Epithelial cell of prostate (primary cell): Measurements from ENCODE around the gene AGAP1.
"Not testable (repeated sequence)": the region's sequence is repeated elsewhere in the genome, so short reads cannot be mapped to it uniquely, and the experiment has no call there.

Experiments
- DNase-seq: peaks from one replicate; pipeline ENCODE4 v3.0.0-alpha.2; 2011; ENCODE audit warnings: low read depth, low spot score
- H3K27ac ChIP-seq: fragments of 450-650 bp; 2 replicates; pipeline ENCODE4 v1.5.1; 2017; ENCODE audit warnings: mild to moderate bottlenecking

The AGAP1 gene

GRCh38 chr2:235599596-235600338 lies 105.9 kb downstream of the AGAP1 start:
- DNase-seq: no peak
- H3K27ac ChIP-seq: no peak overlapping the region

DNA sequence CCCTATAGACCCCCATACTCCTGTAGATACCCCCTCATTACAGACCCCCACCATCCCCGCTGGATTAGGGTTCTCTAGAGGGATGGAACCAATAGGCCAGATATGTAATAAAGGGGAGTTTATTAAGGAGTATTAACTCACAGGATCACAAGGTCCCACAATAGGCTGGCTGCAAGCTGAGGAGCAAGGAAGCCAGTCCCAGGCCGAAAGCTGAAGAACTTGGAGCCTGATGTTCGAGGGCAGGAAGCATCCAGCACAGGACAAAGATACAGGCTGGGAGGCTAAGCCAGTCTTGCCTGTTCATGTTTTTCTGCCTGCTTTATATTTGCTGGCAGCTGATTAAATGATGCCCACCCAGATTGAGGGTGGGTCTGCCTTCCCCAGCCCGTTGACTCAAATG lies 106.6 kb downstream of the AGAP1 start:
- no peak for DNase-seq
- no peak overlapping the region for H3K27ac ChIP-seq

GRCh38 chr2:235600926-235601325 lies 107.1 kb downstream of the AGAP1 start:
- H3K27ac ChIP-seq: no peak overlapping the region
- no peak for DNase-seq

DNA sequence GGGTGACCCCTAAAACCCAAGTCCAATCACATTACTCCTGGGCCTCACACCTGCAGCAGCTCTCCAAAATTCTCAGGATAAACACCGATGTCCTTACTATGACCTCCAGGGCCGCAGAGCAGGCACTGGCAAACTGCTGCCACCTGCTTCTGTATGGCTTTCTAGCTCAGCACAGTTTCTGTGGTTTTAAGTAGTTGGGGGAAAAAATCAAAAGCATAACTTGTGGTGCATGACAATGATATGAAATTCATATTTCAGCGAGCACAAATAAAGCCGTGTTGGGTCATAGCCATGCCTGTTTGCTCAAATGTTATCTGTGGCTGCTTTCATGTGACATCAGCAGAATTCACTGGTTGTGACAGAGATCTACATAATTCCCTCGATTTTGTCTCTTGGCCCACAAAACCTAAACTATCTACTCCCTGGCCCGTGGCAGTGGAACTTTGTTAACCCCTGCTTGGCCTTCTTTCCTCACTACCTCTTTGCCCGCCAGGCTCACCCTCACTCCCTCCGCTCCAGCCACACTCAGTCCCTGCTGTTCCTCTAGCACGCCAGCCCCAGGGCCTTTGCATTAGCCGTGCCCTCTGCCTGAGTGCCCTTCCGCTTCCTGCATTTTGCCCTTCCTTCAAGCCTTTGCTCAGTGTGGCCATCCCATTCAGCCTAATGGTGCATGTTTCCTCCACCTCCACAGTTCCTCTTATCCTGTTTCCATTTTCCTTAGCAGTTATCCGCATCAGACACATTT lies 108.3 kb downstream of the AGAP1 start:
- H3K27ac ChIP-seq: no peak overlapping the region
- DNase-seq: no peak

DNA sequence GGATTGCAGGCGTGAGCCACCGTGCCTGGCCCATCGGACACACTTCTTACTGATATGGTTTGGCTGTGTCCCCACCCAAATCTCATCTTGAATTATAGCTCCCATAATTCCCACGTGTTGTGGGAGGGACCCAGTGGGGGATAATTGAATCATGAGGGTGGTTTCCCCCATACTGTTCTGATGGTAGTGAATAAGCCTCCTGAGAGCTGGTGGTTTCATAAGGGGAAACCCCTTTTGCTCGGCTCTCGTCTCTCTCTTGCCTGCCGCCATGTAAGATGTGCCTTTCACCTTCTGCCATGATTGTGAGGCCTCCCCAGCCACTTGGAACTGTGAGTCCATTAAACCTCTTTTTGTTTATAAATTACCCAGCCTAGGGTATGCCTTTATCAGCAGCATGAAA lies 109.1 kb downstream of the AGAP1 start:
- DNase-seq, H3K27ac ChIP-seq: not testable (repeated sequence)

DNA sequence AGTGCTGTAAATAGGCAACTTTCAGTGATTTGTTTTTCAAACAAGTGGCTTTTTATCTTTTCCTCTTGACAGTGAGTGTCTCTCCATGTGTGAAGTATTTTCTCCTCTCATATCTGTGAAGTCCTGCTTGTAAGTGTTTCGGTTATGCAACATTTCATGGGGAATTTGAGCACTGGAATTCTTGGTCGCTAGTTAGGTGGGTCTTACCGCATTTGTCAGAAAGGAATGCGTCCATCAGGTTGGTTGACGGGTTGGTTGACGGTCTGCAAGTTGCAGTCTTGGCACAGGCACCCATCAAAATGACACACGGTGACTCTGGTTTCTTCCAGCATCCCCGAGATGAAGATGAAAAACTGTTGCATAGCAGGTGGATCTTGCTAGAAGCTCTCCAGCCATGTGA lies 109.8 kb downstream of the AGAP1 start:
- no peak for DNase-seq
- no peak overlapping the region for H3K27ac ChIP-seq

DNA sequence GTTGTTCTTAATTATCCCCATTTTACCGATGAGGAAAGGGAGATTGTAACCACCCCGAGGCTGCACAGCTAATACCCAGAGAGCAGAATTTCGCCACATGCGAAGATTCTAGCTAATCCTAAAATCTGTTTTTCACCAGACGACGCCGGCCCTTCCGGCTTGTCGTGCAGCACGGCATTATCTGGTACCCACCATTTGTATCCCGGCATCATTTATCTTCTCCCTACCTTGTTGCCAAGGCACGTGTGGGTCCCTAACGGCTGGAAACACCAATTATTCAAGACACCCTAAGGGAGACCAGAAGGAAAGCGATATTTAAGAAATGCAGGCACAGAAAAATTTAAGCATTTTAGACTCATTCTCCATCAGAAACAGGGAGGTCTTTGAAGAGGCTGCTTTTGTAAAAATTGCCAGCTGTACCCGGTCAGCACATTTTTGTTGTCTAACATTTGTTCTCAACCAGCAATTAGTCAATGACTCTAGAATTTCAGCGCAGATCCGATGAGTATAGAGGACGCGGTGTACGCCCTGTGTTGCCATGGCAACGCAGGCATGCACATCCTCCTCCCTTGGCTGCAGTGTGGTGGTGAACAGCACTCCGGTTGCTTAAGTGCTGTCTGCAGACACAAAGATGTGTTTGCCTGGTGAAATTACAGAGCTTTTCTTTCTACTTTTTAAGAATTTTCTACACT lies 111.6 kb downstream of the AGAP1 start:
- DNase-seq: peak; percentile 22
- no peak overlapping the region for H3K27ac ChIP-seq

GRCh38 chr2:235606004-235606715 lies 112.3 kb downstream of the AGAP1 start:
- no peak for DNase-seq
- no peak overlapping the region for H3K27ac ChIP-seq

GRCh38 chr2:235607546-235608199 lies 113.8 kb downstream of the AGAP1 start:
- no peak overlapping the region for H3K27ac ChIP-seq

DNA sequence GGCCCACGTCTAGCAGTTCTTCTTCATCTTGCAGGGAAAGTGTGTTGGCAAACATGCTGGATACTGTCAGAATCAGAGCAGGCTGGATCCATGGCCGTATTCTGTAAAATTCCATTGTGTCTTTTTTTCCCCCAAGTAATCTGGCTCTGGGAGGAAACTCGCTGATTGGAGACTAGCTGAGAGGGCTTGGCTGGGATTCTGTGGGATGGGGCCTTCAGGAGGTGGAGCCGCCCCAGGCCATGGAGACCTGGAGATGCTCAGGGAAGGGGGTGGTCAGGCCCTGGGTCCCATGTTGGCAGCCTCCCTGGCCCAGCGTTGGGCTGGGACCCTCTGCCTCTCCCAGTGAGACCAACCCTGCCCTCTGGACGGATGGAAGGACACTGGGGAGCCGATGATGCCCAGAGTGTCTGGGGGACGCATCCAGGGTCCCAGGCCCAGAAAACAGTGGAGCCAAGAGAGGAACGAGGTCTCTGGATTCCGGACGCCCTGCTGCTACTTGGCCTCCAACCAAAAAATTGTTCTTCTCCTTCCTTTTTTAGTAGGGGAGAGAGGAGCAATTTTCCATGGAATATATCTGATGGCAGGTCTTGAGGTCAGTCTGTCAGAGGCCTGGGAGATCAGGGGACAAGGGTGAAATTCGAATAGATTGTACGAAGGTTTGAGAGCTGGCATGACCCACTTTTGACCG lies 114.5 kb downstream of the AGAP1 start:
- H3K27ac ChIP-seq: no peak overlapping the region
- no peak for DNase-seq

More at GRCh38 chr2:235607546-235608199, 113.8 kb downstream of the AGAP1 start:
- no peak for DNase-seq

DNA sequence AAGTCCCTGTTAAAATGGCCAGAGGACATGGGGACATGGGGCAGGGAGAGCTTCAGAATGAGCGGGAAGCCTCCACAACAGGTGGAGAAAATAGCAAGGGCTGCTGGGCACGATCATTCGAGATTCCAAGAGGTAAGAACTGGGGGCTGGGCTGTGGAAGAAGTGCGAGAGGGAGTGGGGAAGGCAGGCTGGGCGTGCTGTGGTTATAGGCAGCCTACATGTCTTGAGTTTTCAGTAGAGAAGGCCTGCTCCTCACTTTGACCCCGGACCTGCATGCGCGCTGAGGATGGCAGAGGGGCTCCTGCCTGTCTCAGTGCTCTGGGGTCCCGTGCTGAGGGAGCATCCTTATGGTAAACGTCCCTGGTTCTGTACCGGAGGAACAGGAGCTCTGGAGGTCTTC lies 115.5 kb downstream of the AGAP1 start:
- no peak overlapping the region for H3K27ac ChIP-seq
- no peak for DNase-seq

- no peak overlapping the region for H3K27ac ChIP-seq
- DNase-seq: no peak
Measured at GRCh38 chr2:235609746-235610145, 115.9 kb downstream of the AGAP1 start.

DNA sequence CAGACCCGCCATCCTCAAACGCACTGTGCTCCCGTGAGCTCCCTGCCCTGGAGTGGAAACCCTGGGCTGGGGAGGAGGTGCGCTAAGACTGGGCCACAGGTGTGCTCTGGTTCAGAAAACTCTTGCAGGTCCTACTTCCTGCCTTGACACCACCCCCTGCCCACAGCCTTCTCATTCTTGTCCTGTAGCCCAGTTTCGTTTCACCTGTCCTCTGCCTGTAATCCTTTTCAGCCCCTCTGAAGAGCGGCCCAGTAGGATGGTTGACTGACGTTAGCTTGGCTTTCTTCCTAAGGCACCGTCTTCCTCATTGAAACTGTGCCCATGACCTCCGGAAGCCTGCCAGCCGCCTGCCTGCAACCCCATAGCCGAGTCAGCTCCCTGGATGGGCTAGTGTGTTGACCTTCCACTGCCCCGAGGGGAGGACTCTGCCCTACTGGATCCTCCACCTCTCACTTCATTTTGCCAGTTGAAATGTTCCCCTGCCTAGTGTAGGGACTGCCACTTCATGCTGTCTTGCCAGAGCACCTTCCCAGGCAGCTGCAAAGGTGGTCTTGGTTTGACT lies 116.9 kb downstream of the AGAP1 start:
- H3K27ac ChIP-seq: no peak overlapping the region
- DNase-seq: no peak

- DNase-seq: no peak
Measured at GRCh38 chr2:235611349-235611748, 117.5 kb downstream of the AGAP1 start.

GRCh38 chr2:235611756-235612155 lies 117.9 kb downstream of the AGAP1 start:
- H3K27ac ChIP-seq: no peak overlapping the region
- no peak for DNase-seq

More at GRCh38 chr2:235611349-235611748, 117.5 kb downstream of the AGAP1 start:
- no peak overlapping the region for H3K27ac ChIP-seq

DNA sequence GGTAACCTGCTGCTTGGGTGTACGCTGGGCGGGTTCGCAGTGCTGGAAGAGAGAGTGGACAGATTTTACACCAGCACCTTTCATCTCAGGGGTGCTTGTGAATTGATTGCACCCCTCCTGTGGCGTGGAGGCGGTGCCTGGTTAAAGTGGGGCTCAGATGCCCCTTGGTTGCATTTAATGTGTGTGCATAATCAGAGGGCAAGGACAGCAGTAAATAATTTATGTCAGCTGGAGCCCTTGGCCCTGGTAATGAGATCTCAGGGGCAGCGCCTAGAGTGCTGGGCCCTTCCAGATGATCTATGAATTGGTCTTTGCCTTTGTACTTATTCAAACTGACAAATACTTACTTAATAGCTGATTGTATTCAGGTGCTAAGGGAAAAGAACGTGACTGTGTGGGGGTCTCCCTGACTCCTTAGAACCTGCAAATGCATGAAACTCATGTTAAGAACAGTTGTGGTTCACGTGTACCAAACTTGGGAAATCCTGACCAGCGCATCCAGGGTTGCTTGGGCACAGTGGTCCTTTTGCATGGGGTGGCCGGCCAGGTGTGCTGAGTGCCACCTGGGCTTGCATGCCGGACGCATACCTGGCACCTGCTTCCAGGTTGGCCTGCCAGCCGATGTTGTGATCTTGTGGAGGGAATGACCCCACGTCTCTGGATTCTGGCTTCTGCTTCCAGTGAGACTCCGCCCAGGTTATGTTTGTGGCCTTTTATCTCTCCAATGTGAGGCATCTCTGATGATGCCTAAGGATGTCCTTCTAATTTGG lies 118.5 kb downstream of the AGAP1 start:
- DNase-seq: no peak
- no peak overlapping the region for H3K27ac ChIP-seq

GRCh38 chr2:235613649-235614048 lies 119.8 kb downstream of the AGAP1 start:
- no peak for DNase-seq
- no peak overlapping the region for H3K27ac ChIP-seq

DNA sequence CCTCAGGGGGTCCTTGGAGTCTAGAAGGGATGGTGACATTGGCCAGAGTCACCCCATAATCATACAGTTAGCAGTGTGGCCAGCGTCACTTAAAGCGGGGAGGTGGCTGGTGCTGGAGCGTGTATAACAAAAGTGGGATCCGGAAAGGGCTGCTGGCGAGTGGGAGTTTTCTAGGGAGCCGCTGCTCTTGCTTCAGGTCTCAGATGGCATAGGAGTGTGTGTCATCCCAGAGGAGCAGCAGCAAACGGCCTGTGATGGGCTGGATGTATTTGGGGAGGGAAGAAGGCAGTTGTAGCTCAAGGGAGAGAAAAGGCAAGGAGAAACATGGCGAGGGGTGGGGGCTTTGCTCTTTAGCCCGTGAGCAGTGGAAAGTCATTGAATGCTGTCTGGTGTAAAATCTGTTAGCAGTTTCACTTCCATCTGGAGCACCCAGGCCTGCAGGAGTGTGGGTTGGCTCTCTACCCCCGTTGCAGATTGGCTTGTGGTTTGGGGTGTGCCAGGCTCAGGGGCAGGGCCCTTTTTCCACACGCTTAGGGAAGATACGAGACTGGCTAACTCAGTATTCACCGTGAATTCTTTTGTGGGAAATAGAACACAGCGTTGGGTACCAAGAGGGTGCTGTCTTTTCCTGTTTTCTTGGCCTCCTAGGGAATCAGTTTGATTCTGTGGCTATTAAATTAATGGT lies 120.5 kb downstream of the AGAP1 start:
- no peak for DNase-seq
- no peak overlapping the region for H3K27ac ChIP-seq
